Stimulated activated CD4-positive, alpha-beta T cell treated with anti-CD3 and anti-CD28 coated beads, TNF-alpha, amount 100 ng/mL, for 24 hours (primary cell): ENCODE measurements around the gene SGSH.
"Not testable (repeated sequence)": the region's sequence is repeated elsewhere in the genome, so short reads cannot be mapped to it uniquely, and the experiment has no call there.

Experiments
- DNase-seq, 3 experiments: peaks; one replicate each; pipeline ENCODE4 v3.0.0-alpha.2; 2020; ENCODE audit warnings: low read depth in 3 of 3

Gene SGSH

GRCh38 chr17:80253631-80254395 lies 33.7 kb upstream of the SGSH start:
- DNase-seq: no peak

GRCh38 chr17:80252871-80253270 lies 32.7 kb upstream of the SGSH start:
- peak; percentile 74 to 88 (median 75) for DNase-seq

- DNase-seq: no peak
Measured at GRCh38 chr17:80251966-80252365, 31.8 kb upstream of the SGSH start.

GRCh38 chr17:80248894-80249710 lies 29.0 kb upstream of the SGSH start:
- DNase-seq: no peak

GRCh38 chr17:80248001-80248893 lies 28.1 kb upstream of the SGSH start:
- DNase-seq: no peak

- DNase-seq: no peak
Measured at GRCh38 chr17:80247561-80247960, 27.4 kb upstream of the SGSH start.

GRCh38 chr17:80246726-80247125 lies 26.6 kb upstream of the SGSH start:
- DNase-seq: no peak

- no peak for DNase-seq
Measured at GRCh38 chr17:80246266-80246681, 26.1 kb upstream of the SGSH start.

- no peak for DNase-seq
Measured at GRCh38 chr17:80245566-80246265, 25.6 kb upstream of the SGSH start.

- DNase-seq: no peak
Measured at GRCh38 chr17:80244871-80245509, 24.9 kb upstream of the SGSH start.

- not testable (repeated sequence) for DNase-seq
Measured at GRCh38 chr17:80244448-80244847, 24.3 kb upstream of the SGSH start.

GRCh38 chr17:80243526-80244433 lies 23.6 kb upstream of the SGSH start:
- no peak for DNase-seq

- DNase-seq: no peak
Measured at GRCh38 chr17:80242505-80242904, 22.4 kb upstream of the SGSH start.

- DNase-seq: no peak
Measured at GRCh38 chr17:80237386-80237785, 17.3 kb upstream of the SGSH start.

GRCh38 chr17:80236911-80237310 lies 16.8 kb upstream of the SGSH start:
- DNase-seq: no peak

GRCh38 chr17:80233202-80233601 lies 13.1 kb upstream of the SGSH start:
- no peak for DNase-seq

GRCh38 chr17:80232438-80232837 lies 12.3 kb upstream of the SGSH start:
- no peak for DNase-seq

- DNase-seq: no peak
Measured at GRCh38 chr17:80229011-80229410, 8.9 kb upstream of the SGSH start.

- no peak for DNase-seq
Measured at GRCh38 chr17:80228477-80228876, 8.3 kb upstream of the SGSH start.

- no peak for DNase-seq
Measured at GRCh38 chr17:80227666-80228065, 7.5 kb upstream of the SGSH start.
